Gastroesophageal sphincter (tissue), 4 donors: ENCODE measurements around the gene PIK3R4. TPM values are rescaled to one million over a fixed set of nuclear protein-coding genes. Genes with fewer than 3 reads are reported as not detected.

ENCODE experiments used
- ATAC-seq: fragments of 150-250 bp; one replicate; pipeline ENCODE4 v1.9.1; 2016; ENCODE audit warnings: mild to moderate bottlenecking, moderate library complexity
- H3K27ac ChIP-seq, 4 donors: fragments of 200-600 bp; sonication (generic) in 3 of 4; 1 replicate in 3 of 4; 2 replicates in 1 of 4; pipeline ENCODE4 v1.5.1; 2016 to 2019
- H3K27me3 ChIP-seq: fragments of 200-600 bp; sonication (generic); one replicate; pipeline ENCODE4 v1.5.1; 2019
- H3K36me3 ChIP-seq, 2 donors: fragments of 200-600 bp; sonication (generic); one replicate each; pipeline ENCODE4 v1.5.1; 2019; ENCODE audit warnings: control low read depth in 1 of 2
- H3K4me1 ChIP-seq, 3 donors: fragments of 200-600 bp; sonication (generic); 1 replicate in 2 of 3; 2 replicates in 1 of 3; pipeline ENCODE4 v1.5.1; 2016 to 2019; ENCODE audit warnings: control low read depth in 2 of 3
- H3K4me3 ChIP-seq, 2 donors: fragments of 200-600 bp; sonication (generic); one replicate each; pipeline ENCODE4 v1.5.1; 2019; ENCODE audit warnings: mild to moderate bottlenecking in 1 of 2, moderate library complexity in 1 of 2
- H3K9me3 ChIP-seq, 3 donors: fragments of 200-600 bp; sonication (generic); one replicate each; pipeline ENCODE4 v1.5.1; 2017 to 2019; ENCODE audit warnings: control low read depth in 2 of 3
- CTCF ChIP-seq, 4 experiments: fragments of 200-600 bp in 2 of 4; fragments of 450-650 bp in 2 of 4; sonication (generic) in 1 of 4; IDR thresholded peaks; one replicate each; pipeline ENCODE4 v1.5.1; 2017 to 2019; ENCODE audit warnings: antibody characterized with exemption in 4 of 4, mild to moderate bottlenecking in 2 of 4, moderate library complexity in 2 of 4
- EP300 ChIP-seq: sonication (generic); formaldehyde crosslinking; IDR thresholded peaks from one replicate; pipeline ENCODE4 v1.6.1; 2017; ENCODE audit warnings: antibody characterized with exemption, mild to moderate bottlenecking
- POLR2A ChIP-seq, 2 donors: fragments of 450-650 bp; IDR thresholded peaks; one replicate each; pipeline ENCODE4 v1.6.1; 2017; ENCODE audit warnings: antibody characterized with exemption in 2 of 2, mild to moderate bottlenecking in 2 of 2, moderate library complexity in 1 of 2
- POLR2AphosphoS5 ChIP-seq: sonication (generic); formaldehyde crosslinking; IDR thresholded peaks from one replicate; pipeline ENCODE4 v1.6.1; 2017; ENCODE audit warnings: antibody characterized with exemption
- WGBS, 2 donors: methylation state at CpG; one replicate each; pipeline ENCODE4 v1.1.5; 2018; ENCODE audit warnings: low coverage in 1 of 2; 5-methylcytosine and 5-hydroxymethylcytosine counted together
- total RNA-seq, 4 donors: library from RNA; depleted of rRNA; stranded (reverse); fragments of >200 nt; gene quantifications; one replicate each; pipeline ENCODE4 v1.1.0, GENCODE V29; 2016

Gene PIK3R4
- total RNA-seq, 4 donors from 2014 or later: 28.0 to 40.2 (median 34.8) TPM

- no peak overlapping the region for H3K4me3 ChIP-seq
- no peaks in the 10 kb centered on the region for H3K9me3 ChIP-seq
- WGBS, 2 donors: 15 to 54% methylated on average over 2 of the region's 2 CpGs
- H3K27ac ChIP-seq: no peak overlapping the region
- ATAC-seq: no peak
- H3K36me3 ChIP-seq: no peaks in the 10 kb centered on the region
- TF ChIP-seq POLR2AphosphoS5: no peak
- TF ChIP-seq POLR2A (IDR thresholded peaks at IDR 0.05): no peak
- TF ChIP-seq CTCF (IDR thresholded peaks at IDR 0.05): no peak
- no peak for TF ChIP-seq EP300
- H3K27me3 ChIP-seq: no peaks in the 10 kb centered on the region
- no peaks in the 10 kb centered on the region for H3K4me1 ChIP-seq
Observed at GRCh38 chr3:130640027-130640426, 106.6 kb downstream of the PIK3R4 start.

- H3K27me3 ChIP-seq: no peaks in the 10 kb centered on the region
- no peaks in the 10 kb centered on the region for H3K36me3 ChIP-seq
- H3K27ac ChIP-seq: no peak overlapping the region
- no peak for ATAC-seq
- no peaks in the 10 kb centered on the region for H3K4me1 ChIP-seq
- 55 to 83% methylated on average over 1 of the region's 1 CpG for WGBS, 2 donors
- TF ChIP-seq EP300 (no peak), CTCF (IDR thresholded peaks at IDR 0.05) (no peak), POLR2A (IDR thresholded peaks at IDR 0.05) (no peak), POLR2AphosphoS5 (no peak)
- no peak overlapping the region for H3K4me3 ChIP-seq
- H3K9me3 ChIP-seq: no peaks in the 10 kb centered on the region
Observed at GRCh38 chr3:130636480-130637234, 110.0 kb downstream of the PIK3R4 start.

- no peak for ATAC-seq
- no peak overlapping the region for H3K27ac ChIP-seq
- H3K9me3 ChIP-seq: no peaks in the 10 kb centered on the region
- H3K27me3 ChIP-seq: no peaks in the 10 kb centered on the region
- no peak for TF ChIP-seq POLR2AphosphoS5
- no peak for TF ChIP-seq EP300
- TF ChIP-seq CTCF (IDR thresholded peaks at IDR 0.05): no peak
- TF ChIP-seq POLR2A (IDR thresholded peaks at IDR 0.05): no peak
- no peaks in the 10 kb centered on the region for H3K4me1 ChIP-seq
- no peak overlapping the region for H3K4me3 ChIP-seq
- H3K36me3 ChIP-seq: no peaks in the 10 kb centered on the region
Observed at GRCh38 chr3:130635978-130636377, 110.7 kb downstream of the PIK3R4 start.

GRCh38 chr3:130635285-130635684, 111.3 kb downstream of the PIK3R4 start:
- ATAC-seq: no peak
- no peaks in the 10 kb centered on the region for H3K36me3 ChIP-seq
- H3K27ac ChIP-seq: no peak overlapping the region
- H3K27me3 ChIP-seq: no peaks in the 10 kb centered on the region
- 82 to 84% methylated on average over 2 of the region's 2 CpGs for WGBS, 2 donors
- no peak for TF ChIP-seq CTCF (IDR thresholded peaks at IDR 0.05)
- TF ChIP-seq EP300: no peak
- no peak for TF ChIP-seq POLR2AphosphoS5
- no peak for TF ChIP-seq POLR2A (IDR thresholded peaks at IDR 0.05)
- no peaks in the 10 kb centered on the region for H3K9me3 ChIP-seq
- H3K4me3 ChIP-seq: no peak overlapping the region
- no peaks in the 10 kb centered on the region for H3K4me1 ChIP-seq

Other genes with a start within 250 kb of the PIK3R4 start
- not detected for gene COL6A6, start 229.7 kb downstream of the PIK3R4 start, total RNA-seq
- 10 to 100 TPM; 36.7 to 56.6 (median 44.8) TPM for gene ATP2C1, start 147.3 kb upstream of the PIK3R4 start, total RNA-seq